GM12878 (cell line): ENCODE data around the gene DHRS7B. TPM values are rescaled to one million over a fixed set of nuclear protein-coding genes. Genes with fewer than 3 reads are reported as not detected.

ENCODE experiments used
- BACH1 ChIP-seq: fragments of 450-650 bp; IDR thresholded peaks from 2 replicates; pipeline ENCODE4 v1.6.1; 2017; ENCODE audit warnings: mild to moderate bottlenecking, borderline replicate concordance
- BCL11A ChIP-seq: IDR thresholded peaks from 2 replicates; pipeline ENCODE4 v1.6.1; 2011; ENCODE audit warnings: low read depth, low read length
- BCLAF1 ChIP-seq: fragments of 450-650 bp; IDR thresholded peaks from 2 replicates; pipeline ENCODE4 v1.6.1; 2017; ENCODE audit warnings: antibody characterized with exemption, mild to moderate bottlenecking, moderate library complexity
- CREM ChIP-seq: IDR thresholded peaks from 2 replicates; pipeline ENCODE4 v1.6.1; 2014; ENCODE audit warnings: antibody characterized with exemption, low read depth
- NFYB ChIP-seq: IDR thresholded peaks from 2 replicates; pipeline ENCODE4 v1.6.1; 2011; ENCODE audit warnings: low read depth, mild to moderate bottlenecking, low read length, improper control_type of control experiment, moderate library complexity; ENCODE audit not compliant: insufficient read depth
- NR2F1 ChIP-seq: fragments of 450-650 bp; conservative IDR thresholded peaks from 2 replicates; pipeline ENCODE4 v1.6.1; 2017; ENCODE audit warnings: mild to moderate bottlenecking
- POU2F2 ChIP-seq: IDR thresholded peaks from 3 replicates; pipeline ENCODE4 v1.6.1; 2011; ENCODE audit warnings: low read depth, mild to moderate bottlenecking, low read length, borderline replicate concordance
- PRDM15 ChIP-seq: fragments of 450-650 bp; formaldehyde crosslinking; IDR thresholded peaks from 2 replicates; pipeline ENCODE4 v1.4.0; 2020; ENCODE audit warnings: mild to moderate bottlenecking, moderate library complexity
- polyA plus RNA-seq, 11 experiments: library from polyadenylated mRNA; depleted of rRNA in 4 of 11; unstranded in 6 of 11; stranded (reverse) in 5 of 11; fragments of >200 nt; fragmentation: Nextera tagmentation in 4 of 11; fragmentation: Illumina TruSeq in 1 of 11; extraction: Ambion mirVana in 4 of 11; extraction: Trizol in 1 of 11; gene quantifications; 1 replicate in 1 of 11; 2 replicates in 10 of 11; pipeline versions ENCODE4 v1.2.1 to v1.2.3, GENCODE V29; 2011 to 2016; ENCODE audit warnings: inconsistent platforms in 2 of 11, missing spikeins in 2 of 11, low read depth in 1 of 11
- total RNA-seq, 4 experiments: library from RNA; depleted of rRNA in 3 of 4; stranded (reverse); fragments of >200 nt in 3 of 4; fragmentation: Illumina TruSeq in 1 of 4; extraction: Trizol in 1 of 4; gene quantifications; 2 replicates each; pipeline versions ENCODE4 v1.2.1 to v1.2.3, GENCODE V29; 2013 to 2021

DHRS7B gene
- total and polyA plus RNA-seq, 10 of the 15 experiments (the other 5 are each of a cell fraction or from before 2014, with no cell fraction given), result 11.1 to 35.6 (median 23.0) TPM

- TF ChIP-seq PRDM15 (CRISPR knock-in tag) (no peak), BCLAF1 (no peak), NFYB (no peak), BACH1 (no peak), NR2F1 (no peak), BCL11A (no peak), POU2F2 (no peak), CREM (no peak)
These were observed 105.4 kb downstream of the DHRS7B start (continued) for GRCh38 chr17:21232033-21232749.
